GM12874 (cell line): ENCODE measurements around the gene VCL.

Experiments used
- TF ChIP-seq, protein P1 (sequence below): IDR thresholded peaks from 2 replicates; pipeline ENCODE4 v1.5.1; 2011; ENCODE audit warnings: low read depth, mild to moderate bottlenecking, control low read depth, low read length, moderate library complexity; ENCODE audit not compliant: insufficient read depth

Gene VCL

GRCh38 chr10:73979141-73979808, 18.6 kb upstream of the VCL start:
- TF ChIP-seq, protein P1, sequence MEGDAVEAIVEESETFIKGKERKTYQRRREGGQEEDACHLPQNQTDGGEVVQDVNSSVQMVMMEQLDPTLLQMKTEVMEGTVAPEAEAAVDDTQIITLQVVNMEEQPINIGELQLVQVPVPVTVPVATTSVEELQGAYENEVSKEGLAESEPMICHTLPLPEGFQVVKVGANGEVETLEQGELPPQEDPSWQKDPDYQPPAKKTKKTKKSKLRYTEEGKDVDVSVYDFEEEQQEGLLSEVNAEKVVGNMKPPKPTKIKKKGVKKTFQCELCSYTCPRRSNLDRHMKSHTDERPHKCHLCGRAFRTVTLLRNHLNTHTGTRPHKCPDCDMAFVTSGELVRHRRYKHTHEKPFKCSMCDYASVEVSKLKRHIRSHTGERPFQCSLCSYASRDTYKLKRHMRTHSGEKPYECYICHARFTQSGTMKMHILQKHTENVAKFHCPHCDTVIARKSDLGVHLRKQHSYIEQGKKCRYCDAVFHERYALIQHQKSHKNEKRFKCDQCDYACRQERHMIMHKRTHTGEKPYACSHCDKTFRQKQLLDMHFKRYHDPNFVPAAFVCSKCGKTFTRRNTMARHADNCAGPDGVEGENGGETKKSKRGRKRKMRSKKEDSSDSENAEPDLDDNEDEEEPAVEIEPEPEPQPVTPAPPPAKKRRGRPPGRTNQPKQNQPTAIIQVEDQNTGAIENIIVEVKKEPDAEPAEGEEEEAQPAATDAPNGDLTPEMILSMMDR, result no peak

- TF ChIP-seq, protein P1, result no peak
Measured at GRCh38 chr10:73979809-73980433, 18.0 kb upstream of the VCL start.

DNA sequence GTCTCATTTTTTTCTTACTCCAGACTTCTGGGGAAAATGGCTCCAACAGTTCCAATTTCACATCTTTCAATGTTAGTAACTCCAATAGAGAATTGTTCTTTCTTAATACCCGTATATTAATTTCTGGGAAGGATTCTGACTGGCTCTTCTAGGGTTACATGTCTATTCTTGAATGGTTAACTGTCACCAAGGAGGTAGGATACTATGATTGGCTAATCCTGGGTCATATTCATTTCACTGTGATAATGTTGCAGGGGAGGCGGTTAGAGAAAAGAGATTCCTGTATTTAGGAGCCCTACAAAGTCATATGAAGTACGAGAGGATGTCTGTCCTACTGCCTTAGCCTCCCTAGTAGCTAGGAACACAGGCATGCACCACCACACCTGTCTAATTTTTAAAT, 16.1 kb upstream of the VCL start:
- TF ChIP-seq, protein P1, result no peak

- TF ChIP-seq, protein P1, result no peak
Measured at GRCh38 chr10:73983096-73984047, 14.5 kb upstream of the VCL start.

DNA sequence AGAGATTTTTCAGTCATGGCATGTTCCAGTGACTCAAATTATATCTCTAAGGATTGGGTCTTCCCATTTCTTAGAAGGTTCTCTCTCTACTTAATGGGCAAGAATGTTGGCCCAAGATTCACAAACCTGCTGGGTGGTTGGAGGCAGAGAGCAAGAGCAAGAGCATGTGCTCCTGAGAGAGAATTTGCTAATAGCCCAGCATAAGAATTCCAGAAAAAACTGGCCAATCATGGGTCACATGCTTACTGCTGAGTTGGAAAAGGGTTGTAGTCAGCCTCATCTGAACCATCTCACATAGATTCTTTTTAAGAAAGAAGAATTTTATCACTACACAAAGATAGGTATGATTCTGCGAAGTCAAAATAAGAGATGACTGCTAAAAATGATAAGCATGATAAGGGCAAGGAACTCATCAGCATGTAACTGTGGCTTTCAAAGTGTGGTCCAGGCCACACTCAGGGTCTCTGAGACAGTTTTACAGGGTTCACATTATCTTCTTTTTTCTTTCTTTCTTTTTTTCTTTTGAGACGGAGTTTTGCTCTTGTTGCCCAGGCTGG, 8.2 kb upstream of the VCL start:
- TF ChIP-seq, protein P1, result no peak

- TF ChIP-seq, protein P1, result no peak
Measured at GRCh38 chr10:73991203-73991883, 6.6 kb upstream of the VCL start.
